ENCODE measurements around the gene ALG9. TPM values are rescaled to one million over a fixed set of nuclear protein-coding genes. Genes with fewer than 3 reads are reported as not detected.

Gene ALG9
- total RNA-seq, 1 experiment from 2014 or later, result 28.8 TPM

DNA sequence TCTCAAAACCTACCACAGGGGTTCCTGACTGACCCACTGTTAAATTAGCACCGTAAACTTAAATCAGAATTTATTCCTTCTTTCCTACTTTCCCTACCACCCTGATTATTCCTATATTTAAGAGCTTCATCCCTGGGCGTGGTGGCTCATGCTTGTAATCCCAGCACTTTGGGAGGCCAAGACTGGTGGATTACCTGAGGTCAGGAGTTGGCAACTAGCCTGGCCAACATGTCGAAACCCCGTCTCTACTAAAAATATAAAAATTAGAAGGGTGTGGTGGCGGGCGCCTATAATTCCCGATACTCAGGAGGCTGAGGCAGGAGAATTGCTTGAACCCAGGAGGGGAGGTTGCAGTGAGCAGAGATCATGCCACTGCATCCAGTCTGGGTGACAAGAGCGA, 20.3 kb downstream of the ALG9 start:
- ChIA-PET POLR2A (interaction anchor here (0.6 to 1.2 kb wide), 4 partner anchors 15 to 85 kb away, joined by 3 to 7 read pairs (median 4); partner anchors contain the start of genes ALG9 and PPP2R1B), CTCF (interaction anchor here (0.5 to 2.3 kb wide), 11 partner anchors 9 to 351 kb away, joined by 3 to 8 read pairs (median 3); no protein-coding TSS in a partner anchor)
- Mint-ChIP-seq H3K27ac (ENCODE audit: low read depth, unreplicated experiment) (no peak overlapping the region), H3K9me3 (ENCODE audit: unreplicated experiment) (no peaks in the 10 kb centered on the region), H3K4me1 (ENCODE audit: insufficient read depth, unreplicated experiment) (no peaks in the 10 kb centered on the region), H3K4me3 (ENCODE audit: unreplicated experiment) (no peak overlapping the region), H3K36me3 (ENCODE audit: insufficient read depth, unreplicated experiment) (peaks cover 63% of the 10 kb centered on the region), H3K27me3 (ENCODE audit: insufficient read depth, unreplicated experiment) (no peaks in the 10 kb centered on the region)
- intact Hi-C loops (cut with micrococcal nuclease), result no loop called here
- no TSS peak for BruUV-seq (replicated peaks)
- DNase-seq (ENCODE audit: unreplicated experiment), result peak; percentile 57
- TF ChIP-seq, protein P1, sequence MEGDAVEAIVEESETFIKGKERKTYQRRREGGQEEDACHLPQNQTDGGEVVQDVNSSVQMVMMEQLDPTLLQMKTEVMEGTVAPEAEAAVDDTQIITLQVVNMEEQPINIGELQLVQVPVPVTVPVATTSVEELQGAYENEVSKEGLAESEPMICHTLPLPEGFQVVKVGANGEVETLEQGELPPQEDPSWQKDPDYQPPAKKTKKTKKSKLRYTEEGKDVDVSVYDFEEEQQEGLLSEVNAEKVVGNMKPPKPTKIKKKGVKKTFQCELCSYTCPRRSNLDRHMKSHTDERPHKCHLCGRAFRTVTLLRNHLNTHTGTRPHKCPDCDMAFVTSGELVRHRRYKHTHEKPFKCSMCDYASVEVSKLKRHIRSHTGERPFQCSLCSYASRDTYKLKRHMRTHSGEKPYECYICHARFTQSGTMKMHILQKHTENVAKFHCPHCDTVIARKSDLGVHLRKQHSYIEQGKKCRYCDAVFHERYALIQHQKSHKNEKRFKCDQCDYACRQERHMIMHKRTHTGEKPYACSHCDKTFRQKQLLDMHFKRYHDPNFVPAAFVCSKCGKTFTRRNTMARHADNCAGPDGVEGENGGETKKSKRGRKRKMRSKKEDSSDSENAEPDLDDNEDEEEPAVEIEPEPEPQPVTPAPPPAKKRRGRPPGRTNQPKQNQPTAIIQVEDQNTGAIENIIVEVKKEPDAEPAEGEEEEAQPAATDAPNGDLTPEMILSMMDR (IDR thresholded peaks at IDR 0.05; ENCODE audit: unreplicated experiment), result no peak

DNA sequence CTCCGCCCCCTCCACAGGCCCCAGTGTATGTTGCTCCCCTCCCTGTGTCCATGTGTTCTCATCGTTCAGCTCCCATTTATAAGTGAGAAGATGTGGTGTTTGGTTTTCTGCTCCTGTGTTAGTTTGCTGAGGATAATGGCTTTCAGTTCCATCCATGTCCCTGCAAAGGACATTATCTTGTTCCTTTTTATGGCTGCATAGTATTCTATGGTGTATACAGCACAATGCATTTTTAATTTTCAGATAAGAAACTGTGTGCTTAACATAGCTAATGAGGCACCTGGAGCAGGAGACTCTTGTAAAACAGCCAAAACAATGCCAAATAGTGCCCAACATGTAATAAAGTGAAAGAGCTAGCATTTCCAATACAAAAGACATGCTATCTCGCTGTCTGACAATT, 21.8 kb downstream of the ALG9 start:
- H3K36me3 Mint-ChIP-seq (ENCODE audit: insufficient read depth, unreplicated experiment), result peaks cover 54% of the 10 kb centered on the region
- TF ChIP-seq, protein P1 (IDR thresholded peaks at IDR 0.05; ENCODE audit: unreplicated experiment), result no peak
- ChIA-PET POLR2A (interaction anchor here (0.6 kb wide), 1 partner anchor 283 kb away, joined by 3 read pairs; no protein-coding TSS in a partner anchor), CTCF (interaction anchor here (0.5 to 2.3 kb wide), 8 partner anchors 8 to 263 kb away, joined by 3 to 8 read pairs (median 3); no protein-coding TSS in a partner anchor)
- no peaks in the 10 kb centered on the region for H3K4me1 Mint-ChIP-seq (ENCODE audit: insufficient read depth, unreplicated experiment)
- intact Hi-C loops (cut with micrococcal nuclease), result no loop called here
- no peak overlapping the region for H3K4me3 Mint-ChIP-seq (ENCODE audit: unreplicated experiment)
- no peaks in the 10 kb centered on the region for H3K9me3 Mint-ChIP-seq (ENCODE audit: unreplicated experiment)
- BruUV-seq (replicated peaks), result no TSS peak
- no peak for DNase-seq (ENCODE audit: unreplicated experiment)
- H3K27me3 Mint-ChIP-seq (ENCODE audit: insufficient read depth, unreplicated experiment), result no peaks in the 10 kb centered on the region
- H3K27ac Mint-ChIP-seq (ENCODE audit: low read depth, unreplicated experiment), result no peak overlapping the region

DNA sequence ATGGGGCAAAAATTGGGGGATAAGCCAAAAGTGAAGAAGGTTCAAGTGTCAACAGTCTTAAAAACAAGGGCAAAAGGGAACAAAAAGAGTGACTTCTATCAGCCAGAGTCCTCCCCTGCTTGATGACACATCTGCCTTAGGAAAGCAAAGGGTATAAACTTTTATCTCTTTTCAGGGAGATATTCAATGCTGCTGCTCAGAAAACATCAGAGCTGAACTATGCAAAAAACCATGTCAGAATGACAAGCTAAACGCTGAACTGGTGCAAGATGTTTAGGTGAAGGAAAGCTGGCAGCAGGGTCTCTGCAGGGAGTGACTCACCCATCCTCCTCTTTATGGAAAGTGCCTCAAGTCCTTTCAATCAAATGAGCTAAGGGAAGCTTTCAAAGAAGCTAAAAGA, 24.7 kb downstream of the ALG9 start:
- ChIA-PET POLR2A (interaction anchor here (1.7 kb wide), 1 partner anchor 24 kb away, joined by 4 read pairs; no protein-coding TSS in a partner anchor), CTCF (interaction anchor here (0.6 to 1.0 kb wide), 5 partner anchors 192 to 392 kb away, joined by 3 to 4 read pairs (median 3); no protein-coding TSS in a partner anchor)
- no TSS peak for BruUV-seq (replicated peaks)
- Mint-ChIP-seq H3K9me3 (ENCODE audit: unreplicated experiment) (no peaks in the 10 kb centered on the region), H3K27ac (ENCODE audit: low read depth, unreplicated experiment) (no peak overlapping the region), H3K4me3 (ENCODE audit: unreplicated experiment) (no peak overlapping the region), H3K36me3 (ENCODE audit: insufficient read depth, unreplicated experiment) (peaks cover 44% of the 10 kb centered on the region), H3K4me1 (ENCODE audit: insufficient read depth, unreplicated experiment) (no peaks in the 10 kb centered on the region), H3K27me3 (ENCODE audit: insufficient read depth, unreplicated experiment) (no peaks in the 10 kb centered on the region)
- TF ChIP-seq, protein P1 (IDR thresholded peaks at IDR 0.05; ENCODE audit: unreplicated experiment), result no peak
- peak; percentile 62 for DNase-seq (ENCODE audit: unreplicated experiment)
- intact Hi-C loops (cut with micrococcal nuclease), result no loop called here

DNA sequence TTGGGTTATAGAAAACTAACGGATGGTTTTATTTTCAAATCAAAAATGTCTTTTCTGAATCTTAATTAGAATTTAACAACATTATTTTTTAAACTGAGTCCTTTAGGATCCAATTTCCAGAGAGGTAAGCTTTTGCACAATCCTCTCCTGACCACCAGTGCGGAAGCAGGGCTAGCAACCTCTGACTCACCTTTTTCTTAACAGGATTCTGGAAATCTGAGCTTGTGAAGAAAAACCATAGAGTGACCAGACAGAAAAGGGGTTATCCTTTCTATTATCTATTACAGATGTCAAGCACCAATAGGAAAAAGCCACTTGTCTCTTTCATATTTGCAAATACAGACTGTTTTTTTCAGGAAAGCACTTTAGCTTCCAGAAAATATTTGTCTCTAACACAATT, 25.3 kb downstream of the ALG9 start:
- Mint-ChIP-seq H3K27me3 (ENCODE audit: insufficient read depth, unreplicated experiment) (no peaks in the 10 kb centered on the region), H3K9me3 (ENCODE audit: unreplicated experiment) (no peaks in the 10 kb centered on the region), H3K36me3 (ENCODE audit: insufficient read depth, unreplicated experiment) (peaks cover 47% of the 10 kb centered on the region), H3K4me3 (ENCODE audit: unreplicated experiment) (no peak overlapping the region), H3K4me1 (ENCODE audit: insufficient read depth, unreplicated experiment) (no peaks in the 10 kb centered on the region), H3K27ac (ENCODE audit: low read depth, unreplicated experiment) (no peak overlapping the region)
- intact Hi-C loops (cut with micrococcal nuclease), result no loop called here
- no TSS peak for BruUV-seq (replicated peaks)
- peak; percentile 80 for DNase-seq (ENCODE audit: unreplicated experiment)
- ChIA-PET CTCF (interaction anchor here (0.6 to 2.2 kb wide), 6 partner anchors 192 to 391 kb away, joined by 3 to 8 read pairs (median 3); no protein-coding TSS in a partner anchor), POLR2A (interaction anchor here (0.7 to 1.7 kb wide), 2 partner anchors 24 to 79 kb away, joined by 4 read pairs; no protein-coding TSS in a partner anchor)
- TF ChIP-seq, protein P1 (IDR thresholded peaks at IDR 0.05; ENCODE audit: unreplicated experiment), result no peak
